Measurements from ENCODE around the gene NRL.
"Not testable (repeated sequence)": the region's sequence is repeated elsewhere in the genome, so short reads cannot be mapped to it uniquely, and the experiment has no call there.

NRL gene

GRCh38 chr14:24123424-24124417 lies 9.0 kb upstream of the NRL start:
- no peak for DNase-seq

- no peak for DNase-seq
Observed at GRCh38 chr14:24122898-24123297, 8.1 kb upstream of the NRL start.

GRCh38 chr14:24122416-24122815 lies 7.7 kb upstream of the NRL start:
- no peak for DNase-seq

- DNase-seq: no peak
Observed at GRCh38 chr14:24121210-24121609, 6.5 kb upstream of the NRL start.

GRCh38 chr14:24119691-24120090 lies 4.9 kb upstream of the NRL start:
- DNase-seq: no peak

GRCh38 chr14:24117179-24117578 lies 2.4 kb upstream of the NRL start:
- no peak for DNase-seq

GRCh38 chr14:24116128-24116814 lies 1.5 kb upstream of the NRL start:
- DNase-seq: no peak

- DNase-seq: no peak
Observed at GRCh38 chr14:24115422-24116127, 826 bp upstream of the NRL start.

GRCh38 chr14:24113801-24114531 lies 783 bp downstream of the NRL start:
- peak; percentile 89 for DNase-seq

- DNase-seq: no peak
Observed at GRCh38 chr14:24113379-24113800, 1.4 kb downstream of the NRL start.

- DNase-seq: no peak
Observed at GRCh38 chr14:24110523-24110922, 4.2 kb downstream of the NRL start.

- DNase-seq: no peak
Observed at GRCh38 chr14:24110060-24110459, 4.7 kb downstream of the NRL start.

- no peak for DNase-seq
Observed at GRCh38 chr14:24108336-24108874, 6.3 kb downstream of the NRL start.

GRCh38 chr14:24106672-24107271 lies 8.0 kb downstream of the NRL start:
- no peak for DNase-seq

- not testable (repeated sequence) for DNase-seq
Observed at GRCh38 chr14:24105609-24106239, 9.0 kb downstream of the NRL start.

GRCh38 chr14:24103451-24103850 lies 11.3 kb downstream of the NRL start:
- DNase-seq: no peak

GRCh38 chr14:24102357-24103048 lies 12.2 kb downstream of the NRL start:
- no peak for DNase-seq

- DNase-seq: no peak
Observed at GRCh38 chr14:24100982-24101494, 13.7 kb downstream of the NRL start.

- DNase-seq: no peak
Observed at GRCh38 chr14:24100197-24100981, 14.4 kb downstream of the NRL start.
